Effector CD8-positive, alpha-beta T cell (primary cell): Measurements from ENCODE around the gene TRDN.
"Not testable (repeated sequence)": the region's sequence is repeated elsewhere in the genome, so short reads cannot be mapped to it uniquely, and the experiment has no call there.

Experiments used
- DNase-seq: peaks from one replicate; lab custom pipeline; 2025; lab: John Stamatoyannopoulos, UW

TRDN gene

DNA sequence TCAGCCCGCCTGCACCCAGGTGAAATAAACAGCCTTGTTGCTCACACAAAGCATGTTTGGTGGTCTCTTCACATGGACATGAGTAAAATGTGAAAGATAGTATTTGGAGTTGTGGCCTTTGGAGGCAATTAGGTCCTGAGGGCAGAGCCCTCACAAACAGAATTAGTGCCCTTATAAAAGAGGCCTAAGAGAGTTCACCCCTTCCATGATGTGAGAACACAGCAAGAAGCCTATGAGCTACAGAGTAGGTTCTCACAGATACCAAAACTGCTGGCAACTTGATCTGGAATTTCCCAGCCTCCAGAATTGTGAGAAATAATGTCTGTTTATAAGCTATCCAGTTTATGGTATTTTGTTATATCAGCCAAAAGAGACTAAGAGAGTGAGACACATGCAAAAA is 74.5 kb downstream of the TRDN start:
- DNase-seq = no peak

DNA sequence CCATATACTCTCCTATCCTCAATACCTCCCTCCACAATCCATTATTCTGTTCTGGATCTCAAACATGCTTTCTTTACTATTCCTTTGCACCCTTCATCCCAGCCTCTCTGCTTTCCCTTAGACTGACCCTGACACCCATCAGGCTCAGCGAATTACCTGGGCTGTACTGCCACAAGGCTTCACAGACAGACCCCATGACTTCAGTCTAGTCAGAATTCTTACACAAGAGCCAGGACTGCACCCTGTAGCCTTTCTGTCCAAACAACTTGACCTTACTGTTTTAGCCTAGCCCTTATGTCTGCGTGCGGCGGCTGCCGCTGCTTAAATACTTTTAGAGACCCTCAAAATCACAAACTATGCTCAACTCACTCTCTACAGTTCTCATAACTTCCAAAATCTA is 76.9 kb downstream of the TRDN start:
- DNase-seq = not testable (repeated sequence)

DNA sequence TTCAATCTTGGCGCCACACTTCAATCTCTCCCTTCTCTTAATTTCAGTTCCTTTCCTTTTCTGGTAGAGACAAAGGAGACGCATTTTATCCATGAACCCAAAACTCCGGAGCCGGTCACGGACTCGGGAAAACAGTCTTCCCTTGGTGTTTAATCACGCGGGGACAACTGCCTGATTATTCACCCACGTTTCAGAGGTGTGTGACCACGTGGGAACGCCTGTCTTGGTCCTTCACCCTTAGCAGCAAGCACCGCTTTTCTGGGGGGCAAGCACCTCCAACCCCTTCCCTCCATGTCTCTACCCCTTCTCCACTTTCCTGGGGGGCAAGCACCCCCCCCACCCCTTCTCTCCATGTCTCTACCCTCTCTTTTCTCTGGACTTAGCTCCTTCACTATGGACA is 79.3 kb downstream of the TRDN start:
- DNase-seq = not testable (repeated sequence)

DNA sequence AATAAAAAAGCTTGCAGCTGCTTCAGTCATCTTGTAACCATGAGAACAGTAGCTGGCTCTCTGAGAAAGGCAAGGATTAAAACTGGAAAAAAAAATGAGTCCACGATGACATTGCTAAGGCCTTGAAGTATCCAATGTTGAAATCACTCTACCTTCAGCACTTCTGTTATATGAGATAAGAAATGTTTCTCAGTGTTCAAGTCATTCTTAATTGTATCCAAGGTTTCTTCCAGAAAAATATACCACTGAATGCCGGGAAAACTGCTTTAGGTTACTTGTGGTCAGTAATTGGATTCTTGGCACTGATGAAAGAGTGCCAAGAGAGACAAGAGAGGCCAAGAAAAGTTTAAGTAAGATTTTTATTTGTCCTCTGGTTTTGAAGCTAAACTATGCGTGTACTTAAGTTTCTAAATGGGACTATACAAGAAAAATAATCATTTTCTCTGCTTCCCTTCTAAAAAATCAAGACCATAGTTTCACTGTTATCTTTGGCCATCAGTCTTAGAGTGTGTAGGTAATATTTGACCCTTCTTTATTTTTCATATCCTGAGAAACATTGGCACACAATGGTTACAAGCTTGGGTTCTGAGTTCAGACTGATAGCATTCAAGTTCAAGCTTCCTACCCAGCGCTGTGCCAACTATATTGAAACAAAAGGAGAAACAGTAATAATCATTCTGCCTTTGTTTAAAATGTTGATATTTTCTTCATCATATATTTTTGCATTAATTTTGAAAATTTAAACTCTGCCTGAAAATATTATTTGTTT is 84.6 kb downstream of the TRDN start:
- DNase-seq = no peak

DNA sequence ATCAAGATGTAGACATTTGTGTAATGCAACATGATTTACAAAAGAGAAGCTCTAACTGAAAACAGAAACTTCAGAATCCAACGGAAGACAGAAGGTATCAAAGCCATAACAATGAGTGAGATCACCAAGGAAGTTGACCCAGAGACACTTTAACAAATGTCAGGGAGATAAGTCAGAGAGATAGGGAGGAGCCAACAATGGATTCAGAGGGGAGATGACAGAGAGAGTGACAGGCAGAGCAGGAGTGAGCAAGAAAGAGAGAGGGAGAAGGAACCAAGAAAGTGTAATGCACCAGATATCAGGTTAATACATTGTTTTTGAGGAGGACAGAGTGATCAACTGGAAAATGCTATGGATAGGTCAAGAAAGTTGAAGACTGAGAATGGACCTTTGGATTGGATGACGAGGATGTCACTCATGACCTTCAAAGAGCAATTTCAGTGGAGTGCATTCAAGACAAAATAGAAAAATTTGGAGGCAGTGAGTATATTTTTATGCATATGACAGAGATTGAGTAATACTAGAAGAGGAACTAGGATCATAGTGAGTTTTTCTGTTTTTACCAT is 86.6 kb downstream of the TRDN start:
- no peak for DNase-seq

DNA sequence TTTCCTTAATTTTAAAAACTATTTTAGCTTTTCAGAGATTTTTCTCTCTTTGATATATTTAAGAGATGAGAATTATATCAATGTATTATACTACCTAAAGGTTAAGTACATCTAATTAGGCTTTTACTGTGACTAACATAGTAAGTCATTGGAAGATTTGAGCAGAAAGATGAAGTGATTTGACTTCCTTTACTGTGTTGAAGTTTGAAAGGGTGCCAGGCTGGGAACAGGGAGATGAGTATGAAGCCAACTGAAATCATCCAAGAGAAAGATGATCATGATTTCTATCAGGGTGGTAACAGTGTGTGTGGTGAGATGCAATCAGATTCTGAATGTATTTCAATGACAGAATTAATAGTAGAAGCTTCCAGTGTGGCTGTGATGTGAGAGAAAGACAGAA is 87.3 kb downstream of the TRDN start:
- DNase-seq = no peak

DNA sequence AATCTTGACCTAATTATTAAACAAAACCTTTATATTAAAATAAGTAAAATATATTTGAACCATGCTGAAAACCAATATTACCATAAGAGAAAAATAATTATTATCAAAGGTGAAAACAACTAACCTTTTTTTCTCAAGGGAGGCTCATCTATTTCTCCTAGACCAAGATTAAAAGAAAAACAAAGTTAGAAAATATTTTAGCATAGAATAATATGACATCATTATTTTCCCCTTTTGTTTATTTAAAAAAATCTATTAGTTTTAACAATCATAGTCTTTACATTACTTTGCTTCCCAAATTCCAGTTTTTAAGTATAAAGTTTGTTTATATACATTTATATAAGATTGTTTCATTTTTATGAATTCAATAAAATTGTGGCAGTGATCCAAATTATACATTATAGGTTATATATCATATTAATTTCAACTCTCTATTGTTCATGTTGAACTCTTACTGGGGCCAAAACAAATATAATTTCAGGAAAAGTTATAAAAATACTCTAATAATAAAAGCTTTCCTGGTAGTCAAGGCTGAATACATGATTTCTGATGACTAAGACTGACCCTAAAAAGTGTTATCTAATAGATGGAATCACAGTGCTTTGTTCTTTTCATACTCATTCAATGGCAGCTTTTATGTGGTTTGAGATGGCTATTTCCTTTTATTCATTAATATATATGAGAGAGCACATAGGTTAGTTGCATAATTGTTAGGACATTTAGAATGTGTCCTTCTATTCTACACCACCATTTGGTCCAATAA is 89.4 kb downstream of the TRDN start:
- DNase-seq = no peak

DNA sequence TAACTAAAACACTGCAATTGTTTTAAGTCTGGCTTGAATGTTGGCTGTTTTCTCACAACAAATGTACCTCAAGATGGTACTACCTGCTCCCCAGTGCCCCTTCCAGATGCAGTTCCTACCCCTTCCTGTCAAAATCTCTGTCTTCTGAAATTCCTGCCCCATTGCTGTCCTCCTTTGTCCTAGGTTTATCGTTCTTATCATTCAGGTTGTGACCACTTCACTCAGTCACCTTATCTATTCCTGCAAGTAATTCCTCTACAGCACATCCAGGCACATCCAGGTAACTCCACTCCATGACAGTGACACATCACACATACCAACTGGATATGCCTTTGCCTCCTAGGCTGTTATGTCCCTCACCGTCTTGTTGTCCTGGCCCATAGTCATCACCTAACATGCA is 90.2 kb downstream of the TRDN start:
- DNase-seq = no peak

DNA sequence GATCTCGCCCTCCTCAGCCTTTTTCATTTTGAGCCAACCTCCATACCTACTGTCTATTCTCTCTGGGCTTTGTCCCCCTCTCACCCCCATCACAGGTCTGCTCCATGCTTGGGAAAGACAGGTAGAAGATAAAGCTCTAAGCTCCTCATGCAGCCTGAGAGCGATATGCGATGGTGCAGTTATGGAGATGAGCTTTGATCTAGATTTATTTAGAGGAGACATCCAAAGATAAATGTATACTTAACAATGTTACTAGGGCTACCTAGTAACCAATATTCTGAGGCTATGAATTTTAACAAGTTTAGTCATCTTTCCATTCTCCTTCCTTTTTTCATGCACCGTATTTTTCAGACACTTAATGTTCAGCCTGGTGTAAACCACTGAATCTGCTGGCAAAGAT is 95.3 kb downstream of the TRDN start:
- DNase-seq = no peak

DNA sequence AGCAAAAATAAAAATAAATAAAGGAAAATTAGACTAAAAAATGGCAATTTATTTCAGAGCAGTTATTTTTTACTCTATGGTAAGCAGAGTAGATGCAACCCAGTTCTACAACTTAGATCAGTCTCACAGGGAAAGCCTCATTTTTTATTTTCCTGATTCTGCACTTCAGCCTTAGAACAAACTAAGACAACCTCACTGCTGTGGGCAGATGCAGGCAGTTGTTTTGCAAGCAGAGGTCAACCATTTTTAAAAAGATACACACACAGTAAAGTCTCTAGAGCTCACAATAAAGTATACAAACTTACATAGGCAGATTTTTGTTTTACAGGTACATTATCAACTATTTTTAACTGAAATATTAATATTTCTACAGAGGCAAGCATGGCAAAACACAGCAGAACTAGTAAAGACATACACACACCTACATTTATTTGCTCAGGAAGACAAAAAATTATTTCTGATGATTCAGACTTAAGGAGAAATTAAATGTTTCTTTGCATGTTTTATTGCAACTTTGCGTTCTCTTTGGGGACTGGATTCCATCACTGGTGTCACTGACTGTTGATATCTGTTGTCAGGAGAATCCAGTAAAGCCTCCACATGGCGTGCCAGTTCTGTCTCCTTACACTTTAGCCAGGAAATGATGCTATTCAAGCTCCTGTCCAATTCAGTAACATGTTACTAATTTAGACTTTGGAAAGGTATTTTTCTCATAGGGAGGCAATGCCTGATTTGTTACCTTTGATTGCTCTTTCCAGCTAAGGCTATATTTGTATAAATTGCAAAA is 102.7 kb downstream of the TRDN start:
- DNase-seq = no peak

DNA sequence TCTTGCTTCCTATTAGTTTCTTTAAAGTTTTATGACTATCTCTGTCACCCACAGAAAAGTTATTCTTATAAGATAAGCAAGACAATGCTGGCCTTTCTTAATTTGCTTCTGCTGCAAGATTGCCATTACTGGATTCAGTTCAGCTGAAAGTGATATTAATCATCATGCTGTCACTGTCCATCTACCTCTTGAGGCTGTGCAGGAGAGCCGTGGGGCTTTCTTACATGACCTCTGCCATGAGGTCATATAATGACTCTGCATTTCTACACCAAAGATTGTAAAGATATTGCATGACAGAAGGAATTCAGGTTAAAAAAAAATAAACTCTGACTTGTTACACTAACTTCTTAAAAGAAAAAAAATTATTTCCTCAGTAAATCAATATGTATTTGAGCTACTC is 106.9 kb downstream of the TRDN start:
- no peak for DNase-seq

DNA sequence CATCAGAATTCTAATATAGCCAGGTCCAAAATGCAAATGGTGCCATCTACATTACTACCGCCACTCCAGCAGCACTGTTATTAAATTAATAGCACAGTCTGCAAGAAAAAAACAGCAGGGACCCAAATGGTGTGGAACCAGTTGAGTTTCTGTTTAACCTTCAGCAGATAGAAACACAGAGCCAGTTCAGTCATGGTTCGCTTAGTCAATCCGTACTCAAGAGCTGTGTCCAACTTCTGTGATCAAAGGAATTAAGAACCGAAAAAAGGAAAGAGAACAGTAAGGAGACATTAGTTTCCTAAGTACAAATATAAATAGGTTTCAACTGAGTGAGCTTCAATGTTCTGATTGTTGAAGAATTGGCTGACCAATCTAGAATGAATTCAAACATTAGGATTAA is 107.7 kb downstream of the TRDN start:
- no peak for DNase-seq

DNA sequence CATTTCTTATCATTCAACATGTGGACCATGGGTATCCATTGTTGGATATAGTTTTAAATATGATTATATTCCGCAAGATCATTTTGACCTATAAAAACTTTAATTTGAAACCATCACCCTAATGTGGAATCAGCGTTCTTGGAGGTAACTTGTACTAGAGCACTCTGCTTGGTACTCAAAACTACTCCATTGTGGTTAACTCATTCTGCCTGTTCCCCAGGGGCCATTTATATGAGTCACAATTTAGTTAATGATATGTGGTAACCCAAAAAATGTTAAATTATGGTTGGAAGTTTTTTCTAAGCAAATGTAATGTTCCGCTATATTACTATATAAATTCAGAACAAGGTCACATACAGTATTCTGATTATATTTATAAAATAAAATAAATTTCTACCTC is 109.3 kb downstream of the TRDN start:
- DNase-seq = no peak

DNA sequence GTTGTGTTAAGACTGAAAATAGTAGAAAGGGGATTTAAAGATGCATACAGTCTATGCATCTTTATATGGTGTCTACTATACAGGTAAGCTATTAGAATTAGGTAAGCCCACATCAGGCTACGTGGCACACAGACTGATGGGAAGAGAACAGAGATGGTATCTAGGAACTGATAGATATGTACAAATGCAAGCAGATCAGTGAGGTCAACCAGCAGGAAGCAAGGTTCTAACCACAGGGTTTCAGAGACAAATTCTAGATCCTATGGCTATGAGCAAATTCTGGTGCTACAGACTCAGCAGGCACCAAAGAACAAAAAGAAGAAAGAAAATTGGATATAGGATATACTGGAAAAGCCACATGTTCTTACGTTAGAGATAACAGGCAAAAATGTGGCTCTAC is 110.6 kb downstream of the TRDN start:
- DNase-seq = no peak

DNA sequence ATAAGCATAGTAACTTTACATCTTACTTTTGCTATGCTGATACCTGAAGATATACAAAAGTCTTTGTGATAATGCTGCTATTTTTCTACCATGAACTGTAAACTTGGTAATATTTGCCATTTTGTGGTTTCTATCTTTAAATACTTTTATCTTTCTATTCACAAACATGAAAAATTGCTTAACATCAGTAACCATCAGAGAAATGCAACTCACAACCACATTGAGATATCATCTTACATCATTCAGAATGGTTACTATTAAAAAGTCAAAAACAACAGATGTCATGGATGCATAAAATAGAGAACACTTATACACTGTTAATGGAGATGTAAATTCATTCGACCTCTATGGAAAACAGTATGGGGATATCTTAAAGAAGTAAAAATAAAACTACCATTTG is 112.0 kb downstream of the TRDN start:
- DNase-seq = no peak

DNA sequence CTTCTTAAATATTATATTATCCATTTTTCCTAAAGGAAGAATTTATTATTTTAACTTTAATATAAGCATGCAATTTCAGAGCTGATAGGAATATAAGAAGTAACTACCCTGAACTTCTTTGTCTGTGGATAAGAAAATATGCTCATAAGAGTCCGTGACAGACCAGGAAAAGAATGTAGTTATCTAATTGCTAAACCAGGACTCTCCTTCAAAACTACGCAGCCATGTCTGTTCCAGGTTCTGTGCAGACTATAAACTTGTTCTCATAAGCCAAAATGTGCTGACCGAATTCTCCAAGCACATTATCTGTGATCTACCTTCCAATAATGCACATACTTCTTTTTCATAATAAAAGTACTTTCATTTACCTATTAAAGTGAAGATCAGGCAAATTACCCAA is 116.5 kb downstream of the TRDN start:
- DNase-seq = no peak

DNA sequence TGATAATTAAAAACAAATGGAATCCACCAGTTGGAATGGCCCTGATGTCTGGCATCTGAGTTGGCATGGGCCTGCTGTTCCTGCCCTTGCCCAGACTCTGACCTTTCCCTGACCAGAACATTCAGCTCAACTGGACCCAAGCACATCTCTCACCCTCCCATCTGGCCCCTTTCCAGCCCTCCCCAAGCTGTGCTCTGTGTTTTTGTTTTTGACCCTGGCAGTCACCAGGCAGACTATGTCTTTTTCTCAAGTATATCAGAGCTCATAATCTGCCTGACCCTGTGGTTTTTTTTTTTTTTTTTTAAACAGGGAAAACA is 117.6 kb downstream of the TRDN start:
- no peak for DNase-seq

DNA sequence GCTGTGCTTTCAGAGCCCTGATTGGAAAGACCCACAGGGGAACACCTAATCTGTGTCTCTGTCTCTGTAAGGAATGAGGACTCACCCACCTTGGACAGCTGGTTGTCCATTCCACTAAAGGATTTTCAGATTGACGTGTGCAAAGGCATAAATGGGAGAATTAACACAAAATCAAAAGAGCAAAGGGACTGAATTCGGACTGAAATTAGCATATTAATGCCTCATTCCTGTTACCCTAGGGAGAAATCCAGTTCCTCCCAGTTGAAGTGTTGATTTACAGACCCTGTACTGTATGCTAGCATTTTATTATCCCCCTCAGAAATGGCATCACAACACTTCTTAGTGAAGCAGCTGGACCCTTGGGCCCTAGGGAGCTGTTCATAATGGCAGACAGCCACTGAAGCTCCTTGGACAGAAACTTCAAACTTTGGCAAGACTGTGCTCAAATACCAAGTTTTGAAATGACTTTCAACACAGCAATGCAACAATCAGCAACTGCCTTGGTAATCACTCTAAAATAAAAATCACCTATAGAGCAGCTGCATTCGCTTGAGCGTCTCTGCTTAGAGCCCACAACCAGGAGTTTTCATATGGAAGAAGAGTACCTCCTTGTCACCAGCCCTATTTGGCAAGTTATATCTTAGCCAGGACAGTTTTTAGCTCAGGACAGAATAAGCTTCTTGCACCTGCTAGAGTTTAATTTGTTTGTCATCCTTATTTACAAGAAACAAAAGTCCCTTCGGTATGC is 118.1 kb downstream of the TRDN start:
- DNase-seq = no peak

DNA sequence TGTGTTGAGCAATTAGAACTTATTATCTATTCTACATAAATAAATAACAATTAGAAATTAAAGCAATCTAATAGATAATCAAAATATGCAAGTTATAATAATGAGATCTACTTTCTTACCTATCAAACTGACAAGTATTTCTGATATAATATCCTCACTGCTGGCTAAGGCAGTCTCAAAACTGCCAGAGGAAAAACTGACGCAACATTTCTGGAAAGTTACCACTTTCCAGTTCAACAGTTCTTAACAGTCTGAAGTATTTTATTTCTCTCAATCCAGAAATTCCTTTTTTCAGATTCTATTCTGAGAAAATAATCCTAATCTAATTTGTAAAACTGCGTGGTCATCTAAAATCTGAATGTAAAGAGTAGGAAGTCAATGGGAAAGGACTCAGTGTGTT is 121.0 kb downstream of the TRDN start:
- DNase-seq = no peak

DNA sequence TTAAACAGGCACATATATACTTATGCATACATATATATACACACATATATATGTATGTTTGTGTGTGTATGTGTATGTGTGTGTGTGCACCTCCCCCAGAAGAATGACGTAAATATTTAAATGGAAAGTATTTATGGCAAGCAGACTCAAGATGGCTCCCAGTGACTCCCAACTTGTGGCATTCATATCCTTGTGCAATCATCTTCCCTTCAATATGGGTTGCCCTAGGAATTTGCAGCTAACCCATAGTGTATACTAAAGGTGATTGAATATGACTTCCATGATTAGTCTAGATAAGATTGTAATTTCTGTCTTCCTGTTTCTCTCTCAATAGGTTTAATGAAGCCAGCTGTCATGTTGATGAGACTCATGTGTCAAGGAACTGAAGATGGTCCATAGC is 127.6 kb downstream of the TRDN start:
- no peak for DNase-seq

DNA sequence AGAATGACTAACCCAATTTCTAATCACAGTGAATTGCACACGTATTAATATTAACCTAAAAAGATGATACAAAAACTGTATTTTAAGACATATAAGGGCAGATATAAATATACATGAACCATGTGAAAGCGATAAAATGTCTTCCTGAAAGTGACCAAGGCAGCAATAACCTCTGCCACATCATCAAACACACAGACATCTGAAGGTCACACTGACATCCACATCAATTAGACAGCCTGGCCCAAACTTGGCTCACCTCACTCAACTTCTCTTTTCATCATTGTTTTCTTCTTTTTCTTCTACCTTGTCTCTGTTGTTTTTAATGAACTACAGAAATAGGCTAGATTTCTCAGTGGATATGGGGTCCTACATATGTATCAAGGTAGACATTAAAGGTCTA is 128.5 kb downstream of the TRDN start:
- DNase-seq = no peak

DNA sequence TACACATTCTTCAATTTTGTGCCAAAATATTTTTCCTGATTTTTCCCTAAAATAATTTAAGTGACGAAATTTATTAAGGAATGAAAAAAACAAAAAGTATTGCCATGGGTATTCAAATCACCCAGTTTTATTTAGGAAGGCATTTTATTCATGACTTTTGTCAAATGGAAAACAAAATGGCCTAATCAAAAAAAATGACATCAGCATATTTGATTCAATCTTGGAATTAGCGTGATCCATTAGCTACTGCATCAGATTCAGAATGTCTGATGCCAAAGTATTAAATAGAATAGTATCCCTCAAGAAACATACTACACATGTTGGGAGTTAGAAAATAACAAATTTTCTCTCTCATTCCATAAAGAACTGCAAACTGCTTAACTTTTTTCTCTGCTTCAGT is 129.2 kb downstream of the TRDN start:
- DNase-seq = no peak
